ENCODE data around the gene CKAP4. TPM values are rescaled to one million over a fixed set of nuclear protein-coding genes. Genes with fewer than 3 reads are reported as not detected.

The CKAP4 gene
- total RNA-seq, 1 experiment from 2014 or later, result 62.4 TPM

- no peak overlapping the region for H3K4me2 ChIP-seq (ENCODE audit: insufficient read depth, insufficient read length, low read length)
- H2BK5ac ChIP-seq (ENCODE audit: insufficient read length, low read length), result no peak overlapping the region
- no peak overlapping the region for H2BK15ac ChIP-seq (ENCODE audit: low read depth, low read length)
- Mint-ChIP-seq H3K36me3 (ENCODE audit: insufficient read depth in 1 of 3, low read depth in 3 of 3) (no peaks in the 10 kb centered on the region), H3K27me3 (ENCODE audit: low read depth) (no peaks in the 10 kb centered on the region; the same call in none of the 2 replicates), H3K27ac (no peak overlapping the region), H3K4me3 (no peak overlapping the region), H3K4me1 (peaks cover 2 to 3% of the 10 kb centered on the region in 2 experiments; a peak in 3 of 4 replicates), H3K9me3 (no peaks in the 10 kb centered on the region)
- no peaks in the 10 kb centered on the region for H4K20me1 ChIP-seq (ENCODE audit: control insufficient read depth, insufficient read depth, insufficient read length)
- no peak overlapping the region for H3K18ac ChIP-seq (ENCODE audit: insufficient read length, low read depth, low read length)
- TF ChIP-seq CTCF (conservative IDR thresholded peaks at IDR 0.05), result no peak
- H2AFZ ChIP-seq (ENCODE audit: low read length), result no peak overlapping the region
- no CpG with 5 or more reads among the region's 4 CpGs for WGBS (ENCODE audit: extremely low coverage, insufficient read length, low lambda C conversion rate)
- no peak overlapping the region for H4K91ac ChIP-seq (ENCODE audit: insufficient read length, low read depth, low read length)
- H3K23me2 ChIP-seq (ENCODE audit: insufficient read length, low read depth, low read length, poor library complexity, severe bottlenecking), result no peaks in the 10 kb centered on the region
- H3K9ac ChIP-seq (ENCODE audit: extremely low read depth, insufficient read length, low read length), result no peak overlapping the region
- no peak overlapping the region for H3K14ac ChIP-seq (ENCODE audit: insufficient read depth, low read length)
- no peak overlapping the region for H2AK5ac ChIP-seq (ENCODE audit: insufficient read length, low read length)
- H2BK12ac ChIP-seq (ENCODE audit: insufficient read length, low read depth, low read length), result no peak overlapping the region
- no peak overlapping the region for H3K56ac ChIP-seq (ENCODE audit: insufficient read length, low read depth, low read length)
- no peak overlapping the region for H4K8ac ChIP-seq (replicated peaks; ENCODE audit: insufficient read length, low read depth, low read length)
- DNase-seq, result no peak
- no peak overlapping the region for H3T11ph ChIP-seq (ENCODE audit: low read length)
- no peaks in the 10 kb centered on the region for H3K27me3 ChIP-seq (ENCODE audit: insufficient read depth, low read length)
- no peaks in the 10 kb centered on the region for H3K4me1 ChIP-seq (ENCODE audit: insufficient read depth, low read length)
- no peak overlapping the region for H2BK120ac ChIP-seq (ENCODE audit: low read depth, low read length, poor library complexity, severe bottlenecking)
- no peaks in the 10 kb centered on the region for H3K79me2 ChIP-seq (ENCODE audit: insufficient read depth, low read length)
- H3K79me1 ChIP-seq (ENCODE audit: insufficient read depth, low read depth, low read length, poor library complexity, severe bottlenecking), result no peaks in the 10 kb centered on the region
- no peak overlapping the region for H2BK20ac ChIP-seq (ENCODE audit: low read depth, low read length, poor library complexity, severe bottlenecking)
- no peak overlapping the region for H4K5ac ChIP-seq (ENCODE audit: insufficient read length, low read depth, low read length)
- H3K27ac ChIP-seq (ENCODE audit: insufficient read length, low read depth, low read length), result no peak overlapping the region
- H3K23ac ChIP-seq (ENCODE audit: insufficient read length, low read depth, low read length), result no peak overlapping the region
- H3K4ac ChIP-seq (ENCODE audit: low read depth, low read length), result no peak overlapping the region
- no peaks in the 10 kb centered on the region for H3K9me3 ChIP-seq (ENCODE audit: control insufficient read depth, low read depth, low read length)
Observed at GRCh38 chr12:106276032-106276740, 28.4 kb upstream of the CKAP4 start.

All from H9 (cell line).